HG03342 (cell line): Measurements from ENCODE around the gene MYADML2.

Experiments used
- ATAC-seq: cut with Tn5 transposase; IDR thresholded peaks from one replicate; pipeline ENCODE4 v1.9.1; 2021; ENCODE audit warnings: mild to moderate bottlenecking, moderate library complexity; ENCODE audit not compliant: unreplicated experiment

Gene MYADML2

GRCh38 chr17:81926451-81927151 is 20.4 kb downstream of the MYADML2 start:
- peak; percentile 20 for ATAC-seq

GRCh38 chr17:81925860-81926450 is 21.1 kb downstream of the MYADML2 start:
- ATAC-seq = no peak

- ATAC-seq = no peak
Measured at GRCh38 chr17:81924557-81925532, 22.2 kb downstream of the MYADML2 start.

GRCh38 chr17:81923302-81924260 is 23.5 kb downstream of the MYADML2 start:
- ATAC-seq = no peak

- ATAC-seq = no peak
Measured at GRCh38 chr17:81922566-81923301, 24.3 kb downstream of the MYADML2 start.

GRCh38 chr17:81921996-81922565 is 25.0 kb downstream of the MYADML2 start:
- no peak for ATAC-seq

- no peak for ATAC-seq
Measured at GRCh38 chr17:81921537-81921862, 25.5 kb downstream of the MYADML2 start.

- ATAC-seq = no peak
Measured at GRCh38 chr17:81920612-81921536, 26.2 kb downstream of the MYADML2 start.

GRCh38 chr17:81918832-81919545 is 28.0 kb downstream of the MYADML2 start:
- no peak for ATAC-seq

- peak; percentile 16 for ATAC-seq
Measured at GRCh38 chr17:81918333-81918669, 28.7 kb downstream of the MYADML2 start.

GRCh38 chr17:81917565-81918332 is 29.3 kb downstream of the MYADML2 start, which contains the start of gene SIRT7:
Gene SIRT7 (minus strand): TSS chr17:81918176. CDS start chr17:81918131, 45 bp downstream.
- peak; percentile 51 for ATAC-seq

- ATAC-seq = no peak
Measured at GRCh38 chr17:81916234-81917001, 30.6 kb downstream of the MYADML2 start.

GRCh38 chr17:81915331-81915730 is 31.7 kb downstream of the MYADML2 start:
- no peak for ATAC-seq

- no peak for ATAC-seq
Measured at GRCh38 chr17:81914103-81914850, 32.8 kb downstream of the MYADML2 start.

GRCh38 chr17:81913394-81914102 is 33.5 kb downstream of the MYADML2 start:
- ATAC-seq = no peak
